H1 (cell line): ENCODE data around the gene METTL1. TPM values are rescaled to one million over a fixed set of nuclear protein-coding genes. Genes with fewer than 3 reads are reported as not detected.

Experiments used
- CTCF ChIA-PET: fragments of 300-600 bp; sonication (Branson Sonifier 250); formaldehyde crosslinking; loops from one replicate; lab custom pipeline; 2021; ENCODE audit not compliant: partially characterized antibody; lab: Charles Lee
- POLR2A ChIA-PET: fragments of 300-600 bp; sonication (Branson Sonifier 250); formaldehyde crosslinking; loops from one replicate; lab custom pipeline; 2021; ENCODE audit warnings: inconsistent platforms; ENCODE audit not compliant: partially characterized antibody; lab: Charles Lee
- DNase-seq, 2 experiments: peaks; one replicate each; pipeline versions ENCODE4 v3.0.0 to v3.0.0-alpha.2; 2010 to 2022; ENCODE audit warnings: low spot score in 2 of 2, low read depth in 1 of 2, mixed read lengths in 1 of 2
- FAIRE-seq: peaks from 2 replicates; lab custom pipeline; 2011; peaks lifted over from hg19 to GRCh38; lab: Jason Lieb, UNC
- H2AFZ ChIP-seq: 2 replicates; pipeline ENCODE4 v1.8.1; 2012; ENCODE audit warnings: low read length, inconsistent platforms
- H2AK5ac ChIP-seq: 2 replicates; pipeline ENCODE4 v1.6.1; 2013; ENCODE audit warnings: low read depth, low read length
- H2BK120ac ChIP-seq: replicated peaks from 2 replicates; pipeline ENCODE3; 2013; ENCODE audit warnings: low read depth, low read length, inconsistent platforms
- H2BK12ac ChIP-seq: 2 replicates; pipeline ENCODE4 v1.6.1; 2013; ENCODE audit warnings: low read depth, low read length
- H2BK15ac ChIP-seq: 2 replicates; pipeline ENCODE4 v1.6.1; 2013; ENCODE audit warnings: low read length
- H2BK20ac ChIP-seq: 2 replicates; pipeline ENCODE4 v1.6.1; 2013; ENCODE audit warnings: low read length
- H2BK5ac ChIP-seq: 2 replicates; pipeline ENCODE4 v1.6.1; 2013; ENCODE audit warnings: low read depth, low read length
- H3K14ac ChIP-seq: 2 replicates; pipeline ENCODE4 v1.6.1; 2013; ENCODE audit warnings: inconsistent platforms; ENCODE audit not compliant: insufficient read length
- H3K18ac ChIP-seq: 2 replicates; pipeline ENCODE4 v1.6.1; 2013; ENCODE audit warnings: low read length; ENCODE audit errors: extremely low read depth
- H3K23ac ChIP-seq: 2 replicates; pipeline ENCODE4 v1.6.1; 2013; ENCODE audit warnings: inconsistent platforms; ENCODE audit not compliant: insufficient read length
- H3K23me2 ChIP-seq: 2 replicates; pipeline ENCODE4 v1.6.1; 2013; ENCODE audit warnings: low read depth, low read length
- H3K27ac ChIP-seq: 2 replicates; pipeline ENCODE4 v1.6.1; 2011; ENCODE audit warnings: low read depth, low read length, inconsistent platforms
- H3K27me3 ChIP-seq, 4 experiments: replicated peaks in 1 of 4; 1 replicate in 1 of 4; 2 replicates in 3 of 4; pipeline versions ENCODE4 v1.6.1 to v1.8.1; 2011 to 2013; ENCODE audit warnings: low read length in 3 of 4, mild to moderate bottlenecking in 3 of 4, inconsistent platforms in 2 of 4, mixed read lengths in 2 of 4, moderate library complexity in 1 of 4; ENCODE audit not compliant: control insufficient read depth in 3 of 4, insufficient read depth in 3 of 4; ENCODE audit errors: extremely low read depth in 1 of 4
- H3K36me3 ChIP-seq, 4 experiments: 2 replicates each; pipeline versions ENCODE4 v1.6.1 to v1.8.1; 2011 to 2013; ENCODE audit warnings: mild to moderate bottlenecking in 4 of 4, low read length in 3 of 4, moderate library complexity in 2 of 4, control low read depth in 1 of 4, inconsistent platforms in 1 of 4; ENCODE audit not compliant: insufficient read depth in 4 of 4, control insufficient read depth in 2 of 4
- H3K4ac ChIP-seq: replicated peaks from 2 replicates; pipeline ENCODE3; 2013; ENCODE audit warnings: low read length, low read depth, mixed read lengths, inconsistent platforms; ENCODE audit not compliant: insufficient read length
- H3K4me1 ChIP-seq, 4 experiments: replicated peaks in 1 of 4; 1 replicate in 1 of 4; 2 replicates in 3 of 4; pipeline versions ENCODE4 v1.6.1 to v1.8.1; 2011 to 2013; ENCODE audit warnings: low read length in 3 of 4, inconsistent platforms in 2 of 4, mixed read lengths in 1 of 4; ENCODE audit not compliant: insufficient read depth in 4 of 4, control insufficient read depth in 3 of 4
- H3K4me2 ChIP-seq, 2 experiments: 2 replicates each; pipeline versions ENCODE4 v1.6.1 to v1.8.1; 2011 to 2013; ENCODE audit warnings: low read depth in 2 of 2, low read length in 2 of 2, control low read depth in 1 of 2, inconsistent platforms in 1 of 2, mild to moderate bottlenecking in 1 of 2; ENCODE audit not compliant: insufficient read depth in 1 of 2
- H3K4me3 ChIP-seq, 4 experiments: fragments of 200-600, 300-600 bp in 1 of 4; sonication (generic), shearing (Covaris generic), sonication (Bioruptor Twin) in 1 of 4; 2 replicates each; pipeline versions ENCODE4 v1.5.1 to v1.8.1; 2011 to 2016; ENCODE audit warnings: low read length in 4 of 4, low read depth in 3 of 4, control low read depth in 2 of 4, inconsistent platforms in 2 of 4, mild to moderate bottlenecking in 2 of 4, mixed read lengths in 1 of 4, moderate library complexity in 1 of 4; ENCODE audit not compliant: insufficient read depth in 2 of 4; ENCODE audit errors: extremely low read depth in 1 of 4
- H3K56ac ChIP-seq: replicated peaks from 2 replicates; pipeline ENCODE3; 2013; ENCODE audit warnings: low read depth, mild to moderate bottlenecking, mixed read lengths, low read length, inconsistent platforms; ENCODE audit not compliant: insufficient read length
- H3K79me1 ChIP-seq: 2 replicates; pipeline ENCODE4 v1.6.1; 2013; ENCODE audit warnings: low read depth, low read length, control low read depth
- H3K79me2 ChIP-seq, 2 experiments: 2 replicates each; pipeline versions ENCODE4 v1.6.1 to v1.8.1; 2012 to 2013; ENCODE audit warnings: low read length in 2 of 2, mild to moderate bottlenecking in 2 of 2, inconsistent platforms in 1 of 2; ENCODE audit not compliant: insufficient read depth in 2 of 2, control insufficient read depth in 1 of 2
- H3K9ac ChIP-seq, 4 experiments: replicated peaks in 1 of 4; 1 replicate in 1 of 4; 2 replicates in 3 of 4; pipeline versions ENCODE4 v1.6.1 to v1.8.1; 2011 to 2013; ENCODE audit warnings: low read depth in 3 of 4, low read length in 3 of 4, control low read depth in 2 of 4, mild to moderate bottlenecking in 2 of 4, moderate library complexity in 2 of 4, inconsistent platforms in 1 of 4; ENCODE audit errors: extremely low read depth in 1 of 4
- H3K9me3 ChIP-seq, 2 experiments: 2 replicates each; pipeline versions ENCODE4 v1.6.1 to v1.8.1; 2012 to 2013; ENCODE audit warnings: mild to moderate bottlenecking in 2 of 2, moderate library complexity in 2 of 2, control low read depth in 1 of 2, inconsistent platforms in 1 of 2, low read depth in 1 of 2, low read length in 1 of 2, mixed read lengths in 1 of 2; ENCODE audit not compliant: insufficient read depth in 2 of 2
- H4K20me1 ChIP-seq, 2 experiments: replicated peaks in 1 of 2; 2 replicates each; pipeline versions ENCODE3 to v1.8.1; 2011 to 2013; ENCODE audit warnings: inconsistent platforms in 2 of 2, low read length in 2 of 2, mild to moderate bottlenecking in 1 of 2; ENCODE audit not compliant: insufficient read depth in 2 of 2, control insufficient read depth in 1 of 2
- H4K5ac ChIP-seq: 2 replicates; pipeline ENCODE4 v1.6.1; 2013; ENCODE audit warnings: low read length, low read depth, mixed read lengths, inconsistent platforms; ENCODE audit not compliant: insufficient read length
- H4K8ac ChIP-seq: 2 replicates; pipeline ENCODE4 v1.8.0; 2013; ENCODE audit warnings: mild to moderate bottlenecking, moderate library complexity, low read length, inconsistent platforms; ENCODE audit not compliant: insufficient read depth; ENCODE audit errors: extremely low read depth
- H4K91ac ChIP-seq: replicated peaks from 2 replicates; pipeline ENCODE3; 2013; ENCODE audit warnings: low read length, mixed read lengths, inconsistent platforms; ENCODE audit not compliant: insufficient read length
- BACH1 ChIP-seq: IDR thresholded peaks from 2 replicates; pipeline ENCODE4 v1.6.1; 2012; ENCODE audit warnings: low read length, improper control_type of control experiment
- RBBP5 ChIP-seq: IDR thresholded peaks from 2 replicates; pipeline ENCODE4 v1.7.1; 2012; ENCODE audit warnings: low read depth, mild to moderate bottlenecking, inconsistent platforms, low read length, moderate library complexity, borderline replicate concordance
- TEAD4 ChIP-seq: IDR thresholded peaks from 2 replicates; pipeline ENCODE4 v1.6.1; 2012; ENCODE audit warnings: low read depth, low read length, inconsistent platforms, mixed read lengths
- WGBS, 2 experiments: shearing (Covaris generic) in 1 of 2; methylation state at CpG; one replicate each; pipeline versions ENCODE4 v1.1.6 to v1.1.7; 2013 to 2015; ENCODE audit warnings: low lambda C conversion rate in 2 of 2, mixed read lengths in 2 of 2, inconsistent platforms in 1 of 2, low coverage in 1 of 2, missing lambda C conversion rate in 1 of 2; ENCODE audit not compliant: insufficient replicate concordance in 2 of 2, insufficient coverage in 1 of 2, insufficient read length in 1 of 2; ENCODE audit errors: extremely low coverage in 1 of 2, missing lambda C conversion rate in 1 of 2; 5-methylcytosine and 5-hydroxymethylcytosine counted together
- polyA plus RNA-seq, 7 experiments: library from polyadenylated mRNA; depleted of rRNA in 3 of 7; stranded (reverse) in 5 of 7; unstranded in 2 of 7; fragments of >200 nt in 5 of 7; fragments of 200-250 nt in 2 of 7; gene quantifications; 1 replicate in 5 of 7; 2 replicates in 1 of 7; 4 replicates in 1 of 7; pipeline versions ENCODE4 v1.2.1 to v1.2.3, GENCODE V29; 2011 to 2013; ENCODE audit warnings: missing spikeins in 2 of 7, mixed read lengths in 2 of 7
- total RNA-seq: library from RNA; stranded (reverse); fragmentation: NEBNext Ultra II Directional; extraction: Animal tissue kit (Norgen Biotek cat#: 25700); gene quantifications from 2 replicates; pipeline ENCODE4 v1.2.1, GENCODE V29; 2021

The METTL1 gene
- total and polyA plus RNA-seq, 2 of the 8 experiments (the other 6 are each of a cell fraction or from before 2014, with no cell fraction given) = 40.5 to 46.0 TPM

GRCh38 chr12:57758552-57759359 is 13.1 kb downstream of the METTL1 start:
- peaks cover 7% of the 10 kb centered on the region for H3K23me2 ChIP-seq
- peaks cover 3 to 15% of the 10 kb centered on the region in 2 experiments for H4K20me1 ChIP-seq
- H3K23ac ChIP-seq = no peak overlapping the region
- no peak overlapping the region for H3K56ac ChIP-seq
- H2AK5ac ChIP-seq = no peak overlapping the region
- H2AFZ ChIP-seq = no peak overlapping the region
- no peak overlapping the region for H3K27ac ChIP-seq
- ChIA-PET CTCF (interaction anchor here (0.8 to 3.9 kb wide), 13 partner anchors 8 to 140 kb away, joined by 3 to 28 read pairs (median 7); partner anchors contain the start of genes CYP27B1, EEF1AKMT3, METTL1 and TSFM), POLR2A (interaction anchor here (0.6 to 5.4 kb wide), 9 partner anchors 8 to 153 kb away, joined by 3 to 21 read pairs (median 3); partner anchors contain the start of genes EEF1AKMT3, METTL1 and TSPAN31)
- no peak overlapping the region for H3K14ac ChIP-seq
- TF ChIP-seq TEAD4 = no peak
- TF ChIP-seq BACH1 = no peak
- TF ChIP-seq RBBP5 = no peak
- peaks cover 8 to 34% (median 28%) of the 10 kb centered on the region in 4 experiments for H3K27me3 ChIP-seq
- no peak overlapping the region for H2BK5ac ChIP-seq
- H3K4me1 ChIP-seq = peaks cover 2 to 16% (median 4%) of the 10 kb centered on the region in 4 experiments
- H4K91ac ChIP-seq = no peak overlapping the region
- H2BK120ac ChIP-seq = no peak overlapping the region
- H3K9ac ChIP-seq = no peak overlapping the region
- no peaks in the 10 kb centered on the region for H3K79me1 ChIP-seq
- no peak overlapping the region for H4K5ac ChIP-seq
- H3K4ac ChIP-seq = no peak overlapping the region
- H3K18ac ChIP-seq = no peak overlapping the region
- WGBS, 2 experiments = 89% methylated on average over 25 of the region's 25 CpGs; no CpG with 5 or more reads in 1 of the 2 experiments
- H4K8ac ChIP-seq = no peak overlapping the region
- no peak overlapping the region for H2BK12ac ChIP-seq
- H3K79me2 ChIP-seq = no peaks in the 10 kb centered on the region
- no peak overlapping the region for H3K4me2 ChIP-seq
- no peak overlapping the region for H2BK20ac ChIP-seq
- DNase-seq (no peak), FAIRE-seq (no peak)
- H3K36me3 ChIP-seq = peaks cover 0 to 4% (median 0%) of the 10 kb centered on the region in 4 experiments; a peak in 2 of 8 replicates
- H2BK15ac ChIP-seq = no peak overlapping the region
- H3K4me3 ChIP-seq = no peak overlapping the region
- H3K9me3 ChIP-seq = no peaks in the 10 kb centered on the region
